HepG2 (cell line): ENCODE measurements around the gene TXNIP. TPM values are rescaled to one million over a fixed set of nuclear protein-coding genes. Genes with fewer than 3 reads are reported as not detected.

Experiments used
- ATF5 ChIP-seq: sonication (generic); formaldehyde crosslinking; IDR thresholded peaks from 2 replicates; pipeline ENCODE4 v1.4.0; 2020; ENCODE audit warnings: mild to moderate bottlenecking, low read depth, missing genetic modification reagents
- BRCA1 ChIP-seq: sonication (generic); formaldehyde crosslinking; IDR thresholded peaks from 2 replicates; pipeline ENCODE4 v1.4.0; 2020; ENCODE audit warnings: missing genetic modification reagents
- CREB1 ChIP-seq, 2 experiments: fragments of 450-650 bp in 1 of 2; IDR thresholded peaks; 2 replicates each; pipeline ENCODE4 v1.6.1; 2016 to 2017; ENCODE audit warnings: control low read depth in 1 of 2, mild to moderate bottlenecking in 1 of 2, missing compliant biosample characterization in 1 of 2, missing genetic modification characterization in 1 of 2
- DPF2 ChIP-seq: sonication (generic); formaldehyde crosslinking; IDR thresholded peaks from 2 replicates; pipeline ENCODE4 v1.4.0; 2020; ENCODE audit warnings: mild to moderate bottlenecking, low read depth, missing genetic modification reagents, borderline replicate concordance
- FOXC1 ChIP-seq: sonication (generic); formaldehyde crosslinking; IDR thresholded peaks from 2 replicates; pipeline ENCODE4 v1.8.0; 2022; ENCODE audit warnings: mild to moderate bottlenecking, missing genetic modification reagents, borderline replicate concordance
- KDM1A ChIP-seq: IDR thresholded peaks from 2 replicates; pipeline ENCODE4 v1.6.1; 2016; ENCODE audit warnings: missing compliant biosample characterization
- MEIS2 ChIP-seq: sonication (generic); formaldehyde crosslinking; IDR thresholded peaks from 2 replicates; pipeline ENCODE4 v1.9.0; 2021; ENCODE audit warnings: mild to moderate bottlenecking, missing genetic modification reagents
- NFKBIZ ChIP-seq: IDR thresholded peaks from 2 replicates; pipeline ENCODE4 v1.6.1; 2018; ENCODE audit warnings: missing genetic modification reagents, missing compliant biosample characterization
- RBM39 ChIP-seq: fragments of 200-400 bp; formaldehyde crosslinking; IDR thresholded peaks from one replicate; pipeline ENCODE4 v1.6.1; 2018; ENCODE audit warnings: antibody characterized with exemption, mild to moderate bottlenecking, low read depth, low read length; ENCODE audit not compliant: poor library complexity, severe bottlenecking
- SOX5 ChIP-seq: IDR thresholded peaks from 2 replicates; pipeline ENCODE4 v1.6.1; 2016; ENCODE audit warnings: borderline replicate concordance
- ZBTB34 ChIP-seq: sonication (generic); formaldehyde crosslinking; IDR thresholded peaks from 2 replicates; pipeline ENCODE4 v1.8.0; 2022; ENCODE audit warnings: mild to moderate bottlenecking, missing genetic modification reagents
- ZMYM3 ChIP-seq: sonication (generic); formaldehyde crosslinking; IDR thresholded peaks from 2 replicates; pipeline ENCODE4 v1.5.1; 2020; ENCODE audit warnings: mild to moderate bottlenecking, missing genetic modification reagents
- ZNF121 ChIP-seq: sonication (generic); formaldehyde crosslinking; IDR thresholded peaks from 2 replicates; pipeline ENCODE4 v1.5.0; 2020; ENCODE audit warnings: mild to moderate bottlenecking, missing genetic modification reagents
- ZNF256 ChIP-seq: sonication (generic); formaldehyde crosslinking; conservative IDR thresholded peaks from 2 replicates; pipeline ENCODE4 v1.4.0; 2020; ENCODE audit warnings: missing genetic modification reagents
- ZNF33B ChIP-seq: sonication (generic); formaldehyde crosslinking; IDR thresholded peaks from 2 replicates; pipeline ENCODE4 v1.5.1; 2020; ENCODE audit warnings: mild to moderate bottlenecking, missing genetic modification reagents
- ZNF674 ChIP-seq: sonication (generic); formaldehyde crosslinking; IDR thresholded peaks from 2 replicates; pipeline ENCODE4 v1.5.0; 2020; ENCODE audit warnings: low read depth, mild to moderate bottlenecking, missing genetic modification reagents
- polyA plus RNA-seq, 8 experiments: library from polyadenylated mRNA; depleted of rRNA in 3 of 8; stranded (reverse) in 7 of 8; unstranded in 1 of 8; fragments of >200 nt; fragmentation: Illumina TruSeq in 4 of 8; extraction: Trizol in 4 of 8; gene quantifications; 2 replicates each; pipeline versions ENCODE4 v1.2.1 to v1.2.3, GENCODE V29; 2011 to 2016; ENCODE audit warnings: low read depth in 4 of 8, missing spikeins in 1 of 8, mixed read lengths in 1 of 8; ENCODE audit not compliant: insufficient read depth in 1 of 8
- total RNA-seq, 5 experiments: library from RNA; depleted of rRNA; stranded (reverse); fragments of >200 nt; fragmentation: Illumina TruSeq; extraction: Trizol; gene quantifications; 2 replicates each; pipeline ENCODE4 v1.2.3, GENCODE V29; 2016; ENCODE audit warnings: low read depth in 1 of 5
- TF ChIP-seq, protein P1 (sequence below): sonication (generic); formaldehyde crosslinking; IDR thresholded peaks from 2 replicates; pipeline ENCODE4 v1.5.1; 2020; ENCODE audit warnings: mild to moderate bottlenecking, missing genetic modification reagents, moderate library complexity
- TF ChIP-seq, protein P2 (sequence below): sonication (generic); formaldehyde crosslinking; conservative IDR thresholded peaks from 2 replicates; pipeline ENCODE4 v1.8.0; 2022; ENCODE audit warnings: low read depth, missing genetic modification reagents
- TF ChIP-seq, protein P3 (sequence below): sonication (generic); formaldehyde crosslinking; IDR thresholded peaks from 2 replicates; pipeline ENCODE4 v1.4.0; 2020; ENCODE audit warnings: missing genetic modification reagents, mild to moderate bottlenecking, borderline replicate concordance

The TXNIP gene
- total and polyA plus RNA-seq, 2 of the 13 experiments (the other 11 are each of a cell fraction or from before 2014, with no cell fraction given), result 24.4 to 237 TPM

- TF ChIP-seq ZNF256 (CRISPR knock-in tag) (no peak), BRCA1 (CRISPR knock-in tag) (no peak), NFKBIZ (no peak), ZNF33B (CRISPR knock-in tag) (no peak), CREB1 (IDR thresholded peaks at IDR 0.05) (peak; percentile 32; the same call in 1 of the 2 replicates), CREB1 (CRISPR knock-in tag; IDR thresholded peaks at IDR 0.05) (no peak), RBM39 (no peak), ZNF121 (CRISPR knock-in tag) (no peak), ZMYM3 (CRISPR knock-in tag) (peak; percentile 44; the same call in 1 of the 2 replicates), FOXC1 (CRISPR knock-in tag) (no peak), SOX5 (CRISPR knock-in tag) (no peak), ZBTB34 (CRISPR knock-in tag) (no peak), ATF5 (CRISPR knock-in tag) (0 out of 2 replicates have a peak, but pooled peaks have one; percentile 55), KDM1A (CRISPR knock-in tag) (no peak), ZNF674 (CRISPR knock-in tag) (no peak), MEIS2 (0 out of 2 replicates have a peak, but pooled peaks have one; percentile 52), DPF2 (CRISPR knock-in tag) (no peak)
- TF ChIP-seq, protein P1, sequence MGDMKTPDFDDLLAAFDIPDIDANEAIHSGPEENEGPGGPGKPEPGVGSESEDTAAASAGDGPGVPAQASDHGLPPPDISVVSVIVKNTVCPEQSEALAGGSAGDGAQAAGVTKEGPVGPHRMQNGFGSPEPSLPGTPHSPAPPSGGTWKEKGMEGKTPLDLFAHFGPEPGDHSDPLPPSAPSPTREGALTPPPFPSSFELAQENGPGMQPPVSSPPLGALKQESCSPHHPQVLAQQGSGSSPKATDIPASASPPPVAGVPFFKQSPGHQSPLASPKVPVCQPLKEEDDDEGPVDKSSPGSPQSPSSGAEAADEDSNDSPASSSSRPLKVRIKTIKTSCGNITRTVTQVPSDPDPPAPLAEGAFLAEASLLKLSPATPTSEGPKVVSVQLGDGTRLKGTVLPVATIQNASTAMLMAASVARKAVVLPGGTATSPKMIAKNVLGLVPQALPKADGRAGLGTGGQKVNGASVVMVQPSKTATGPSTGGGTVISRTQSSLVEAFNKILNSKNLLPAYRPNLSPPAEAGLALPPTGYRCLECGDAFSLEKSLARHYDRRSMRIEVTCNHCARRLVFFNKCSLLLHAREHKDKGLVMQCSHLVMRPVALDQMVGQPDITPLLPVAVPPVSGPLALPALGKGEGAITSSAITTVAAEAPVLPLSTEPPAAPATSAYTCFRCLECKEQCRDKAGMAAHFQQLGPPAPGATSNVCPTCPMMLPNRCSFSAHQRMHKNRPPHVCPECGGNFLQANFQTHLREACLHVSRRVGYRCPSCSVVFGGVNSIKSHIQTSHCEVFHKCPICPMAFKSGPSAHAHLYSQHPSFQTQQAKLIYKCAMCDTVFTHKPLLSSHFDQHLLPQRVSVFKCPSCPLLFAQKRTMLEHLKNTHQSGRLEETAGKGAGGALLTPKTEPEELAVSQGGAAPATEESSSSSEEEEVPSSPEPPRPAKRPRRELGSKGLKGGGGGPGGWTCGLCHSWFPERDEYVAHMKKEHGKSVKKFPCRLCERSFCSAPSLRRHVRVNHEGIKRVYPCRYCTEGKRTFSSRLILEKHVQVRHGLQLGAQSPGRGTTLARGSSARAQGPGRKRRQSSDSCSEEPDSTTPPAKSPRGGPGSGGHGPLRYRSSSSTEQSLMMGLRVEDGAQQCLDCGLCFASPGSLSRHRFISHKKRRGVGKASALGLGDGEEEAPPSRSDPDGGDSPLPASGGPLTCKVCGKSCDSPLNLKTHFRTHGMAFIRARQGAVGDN, result peak; percentile 66
- TF ChIP-seq, protein P2, sequence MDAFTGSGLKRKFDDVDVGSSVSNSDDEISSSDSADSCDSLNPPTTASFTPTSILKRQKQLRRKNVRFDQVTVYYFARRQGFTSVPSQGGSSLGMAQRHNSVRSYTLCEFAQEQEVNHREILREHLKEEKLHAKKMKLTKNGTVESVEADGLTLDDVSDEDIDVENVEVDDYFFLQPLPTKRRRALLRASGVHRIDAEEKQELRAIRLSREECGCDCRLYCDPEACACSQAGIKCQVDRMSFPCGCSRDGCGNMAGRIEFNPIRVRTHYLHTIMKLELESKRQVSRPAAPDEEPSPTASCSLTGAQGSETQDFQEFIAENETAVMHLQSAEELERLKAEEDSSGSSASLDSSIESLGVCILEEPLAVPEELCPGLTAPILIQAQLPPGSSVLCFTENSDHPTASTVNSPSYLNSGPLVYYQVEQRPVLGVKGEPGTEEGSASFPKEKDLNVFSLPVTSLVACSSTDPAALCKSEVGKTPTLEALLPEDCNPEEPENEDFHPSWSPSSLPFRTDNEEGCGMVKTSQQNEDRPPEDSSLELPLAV (CRISPR knock-in tag), result no peak
- TF ChIP-seq, protein P3, sequence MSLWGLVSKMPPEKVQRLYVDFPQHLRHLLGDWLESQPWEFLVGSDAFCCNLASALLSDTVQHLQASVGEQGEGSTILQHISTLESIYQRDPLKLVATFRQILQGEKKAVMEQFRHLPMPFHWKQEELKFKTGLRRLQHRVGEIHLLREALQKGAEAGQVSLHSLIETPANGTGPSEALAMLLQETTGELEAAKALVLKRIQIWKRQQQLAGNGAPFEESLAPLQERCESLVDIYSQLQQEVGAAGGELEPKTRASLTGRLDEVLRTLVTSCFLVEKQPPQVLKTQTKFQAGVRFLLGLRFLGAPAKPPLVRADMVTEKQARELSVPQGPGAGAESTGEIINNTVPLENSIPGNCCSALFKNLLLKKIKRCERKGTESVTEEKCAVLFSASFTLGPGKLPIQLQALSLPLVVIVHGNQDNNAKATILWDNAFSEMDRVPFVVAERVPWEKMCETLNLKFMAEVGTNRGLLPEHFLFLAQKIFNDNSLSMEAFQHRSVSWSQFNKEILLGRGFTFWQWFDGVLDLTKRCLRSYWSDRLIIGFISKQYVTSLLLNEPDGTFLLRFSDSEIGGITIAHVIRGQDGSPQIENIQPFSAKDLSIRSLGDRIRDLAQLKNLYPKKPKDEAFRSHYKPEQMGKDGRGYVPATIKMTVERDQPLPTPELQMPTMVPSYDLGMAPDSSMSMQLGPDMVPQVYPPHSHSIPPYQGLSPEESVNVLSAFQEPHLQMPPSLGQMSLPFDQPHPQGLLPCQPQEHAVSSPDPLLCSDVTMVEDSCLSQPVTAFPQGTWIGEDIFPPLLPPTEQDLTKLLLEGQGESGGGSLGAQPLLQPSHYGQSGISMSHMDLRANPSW, result no peak
These were observed 35.8 kb downstream of the TXNIP start (continued) for GRCh38 chr1:145960468-145961108.
